AG09309 (cell line): ENCODE measurements around the gene QSOX2.
A peak's percentile ranks its signal among the peaks of the same experiment; 100 is the strongest.

Experiments
- DNase-seq: peaks from one replicate; pipeline ENCODE4 v3.0.0-alpha.2; 2010; ENCODE audit warnings: low read depth
- H3K4me3 ChIP-seq: 2 replicates; pipeline ENCODE4 v1.5.1; 2011; ENCODE audit warnings: mild to moderate bottlenecking, low read depth, low read length, moderate library complexity; ENCODE audit not compliant: control insufficient read depth
- TF ChIP-seq, protein P1 (sequence below): IDR thresholded peaks from 2 replicates; pipeline ENCODE4 v1.5.1; 2011; ENCODE audit warnings: mild to moderate bottlenecking, low read depth, low read length, inconsistent platforms; ENCODE audit not compliant: insufficient read depth, control insufficient read depth; ENCODE audit errors: missing control alignments

Gene QSOX2

DNA sequence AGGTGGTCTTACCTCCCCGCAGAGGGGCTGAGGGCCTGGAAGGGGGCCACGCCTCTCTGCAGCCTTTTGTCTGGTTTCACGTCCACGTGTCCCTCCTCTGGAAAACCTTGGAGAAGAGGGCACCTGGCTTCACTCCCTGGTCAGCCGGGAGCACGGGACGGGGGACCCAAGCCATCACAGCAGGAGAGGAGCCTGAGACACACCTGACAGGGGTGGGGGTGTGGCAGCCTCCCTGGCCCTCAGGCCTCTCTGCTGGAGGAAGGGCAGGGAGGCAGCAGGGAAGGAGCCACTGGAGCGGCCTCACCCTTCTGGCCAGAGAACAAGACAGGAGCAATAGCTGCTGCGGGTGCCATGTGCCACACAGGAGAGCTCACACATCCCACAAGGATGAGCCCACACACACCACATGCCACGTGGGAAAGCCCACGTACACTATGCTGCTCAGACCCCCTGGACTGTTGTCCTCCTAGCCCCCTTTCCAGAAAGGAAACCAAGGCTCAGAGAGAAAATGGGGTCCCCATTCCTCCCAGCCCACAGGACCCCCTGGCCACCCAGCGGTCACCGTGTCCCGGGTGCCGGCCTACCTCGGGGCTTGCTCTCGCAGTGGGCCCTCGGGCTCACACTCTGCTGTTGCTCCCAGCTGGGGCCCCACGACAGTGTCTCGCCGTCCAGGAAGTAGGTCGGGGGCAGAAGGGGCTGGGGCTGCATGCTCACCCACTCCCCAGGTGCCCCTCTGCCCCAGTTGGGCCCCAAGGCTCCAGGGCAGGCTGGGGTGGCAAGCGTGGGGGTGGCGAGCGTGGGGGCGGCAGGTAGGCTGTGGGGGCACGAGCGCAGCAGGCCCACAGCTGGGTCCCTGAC lies 40.1 kb upstream of the QSOX2 start:
- no peak overlapping the region for H3K4me3 ChIP-seq
- no peak for DNase-seq
- TF ChIP-seq, protein P1, sequence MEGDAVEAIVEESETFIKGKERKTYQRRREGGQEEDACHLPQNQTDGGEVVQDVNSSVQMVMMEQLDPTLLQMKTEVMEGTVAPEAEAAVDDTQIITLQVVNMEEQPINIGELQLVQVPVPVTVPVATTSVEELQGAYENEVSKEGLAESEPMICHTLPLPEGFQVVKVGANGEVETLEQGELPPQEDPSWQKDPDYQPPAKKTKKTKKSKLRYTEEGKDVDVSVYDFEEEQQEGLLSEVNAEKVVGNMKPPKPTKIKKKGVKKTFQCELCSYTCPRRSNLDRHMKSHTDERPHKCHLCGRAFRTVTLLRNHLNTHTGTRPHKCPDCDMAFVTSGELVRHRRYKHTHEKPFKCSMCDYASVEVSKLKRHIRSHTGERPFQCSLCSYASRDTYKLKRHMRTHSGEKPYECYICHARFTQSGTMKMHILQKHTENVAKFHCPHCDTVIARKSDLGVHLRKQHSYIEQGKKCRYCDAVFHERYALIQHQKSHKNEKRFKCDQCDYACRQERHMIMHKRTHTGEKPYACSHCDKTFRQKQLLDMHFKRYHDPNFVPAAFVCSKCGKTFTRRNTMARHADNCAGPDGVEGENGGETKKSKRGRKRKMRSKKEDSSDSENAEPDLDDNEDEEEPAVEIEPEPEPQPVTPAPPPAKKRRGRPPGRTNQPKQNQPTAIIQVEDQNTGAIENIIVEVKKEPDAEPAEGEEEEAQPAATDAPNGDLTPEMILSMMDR, result no peak

DNA sequence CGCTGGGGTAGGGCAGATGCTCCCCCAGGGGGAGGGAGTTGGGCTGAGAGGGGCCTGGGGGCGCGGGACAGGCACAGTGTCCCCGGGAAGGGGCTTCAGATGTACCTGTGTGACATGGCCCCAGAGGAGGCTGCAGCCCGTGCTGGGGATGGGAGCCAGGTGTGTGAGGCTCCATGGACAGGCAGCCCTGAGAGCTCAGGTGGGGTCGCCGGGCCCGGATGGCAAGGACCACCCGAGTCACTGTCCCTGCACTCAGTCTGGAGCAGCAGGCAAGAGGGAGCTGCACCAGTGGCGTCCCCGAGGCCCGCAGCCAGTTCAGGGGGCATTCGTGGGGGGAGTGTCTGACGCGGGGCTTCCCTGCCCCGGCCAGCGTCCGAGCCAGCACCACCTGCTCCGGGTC lies 39.3 kb upstream of the QSOX2 start:
- TF ChIP-seq, protein P1, result no peak
- H3K4me3 ChIP-seq, result no peak overlapping the region
- DNase-seq, result no peak

DNA sequence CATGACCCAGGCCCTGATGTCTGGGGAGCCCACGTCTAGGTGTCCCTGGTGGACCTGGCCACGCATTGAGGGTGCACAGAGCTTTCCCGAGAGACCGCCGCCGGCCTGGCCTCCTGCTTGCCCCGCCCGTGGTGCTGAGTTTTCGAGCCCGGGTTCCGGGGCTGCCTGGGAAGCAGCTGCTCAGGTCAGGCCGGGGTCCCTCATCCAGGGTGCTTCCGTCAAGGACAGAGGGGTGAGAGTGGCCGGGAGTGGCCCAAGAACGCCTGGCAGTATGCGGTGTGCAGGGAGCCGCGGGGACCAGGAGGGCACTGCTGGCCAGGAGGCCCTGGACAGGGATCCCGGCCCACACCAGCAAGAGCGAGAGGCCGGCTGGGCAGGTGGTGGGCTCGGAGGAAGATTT lies 38.7 kb upstream of the QSOX2 start:
- H3K4me3 ChIP-seq, result no peak overlapping the region
- no peak for DNase-seq
- TF ChIP-seq, protein P1, result no peak

DNA sequence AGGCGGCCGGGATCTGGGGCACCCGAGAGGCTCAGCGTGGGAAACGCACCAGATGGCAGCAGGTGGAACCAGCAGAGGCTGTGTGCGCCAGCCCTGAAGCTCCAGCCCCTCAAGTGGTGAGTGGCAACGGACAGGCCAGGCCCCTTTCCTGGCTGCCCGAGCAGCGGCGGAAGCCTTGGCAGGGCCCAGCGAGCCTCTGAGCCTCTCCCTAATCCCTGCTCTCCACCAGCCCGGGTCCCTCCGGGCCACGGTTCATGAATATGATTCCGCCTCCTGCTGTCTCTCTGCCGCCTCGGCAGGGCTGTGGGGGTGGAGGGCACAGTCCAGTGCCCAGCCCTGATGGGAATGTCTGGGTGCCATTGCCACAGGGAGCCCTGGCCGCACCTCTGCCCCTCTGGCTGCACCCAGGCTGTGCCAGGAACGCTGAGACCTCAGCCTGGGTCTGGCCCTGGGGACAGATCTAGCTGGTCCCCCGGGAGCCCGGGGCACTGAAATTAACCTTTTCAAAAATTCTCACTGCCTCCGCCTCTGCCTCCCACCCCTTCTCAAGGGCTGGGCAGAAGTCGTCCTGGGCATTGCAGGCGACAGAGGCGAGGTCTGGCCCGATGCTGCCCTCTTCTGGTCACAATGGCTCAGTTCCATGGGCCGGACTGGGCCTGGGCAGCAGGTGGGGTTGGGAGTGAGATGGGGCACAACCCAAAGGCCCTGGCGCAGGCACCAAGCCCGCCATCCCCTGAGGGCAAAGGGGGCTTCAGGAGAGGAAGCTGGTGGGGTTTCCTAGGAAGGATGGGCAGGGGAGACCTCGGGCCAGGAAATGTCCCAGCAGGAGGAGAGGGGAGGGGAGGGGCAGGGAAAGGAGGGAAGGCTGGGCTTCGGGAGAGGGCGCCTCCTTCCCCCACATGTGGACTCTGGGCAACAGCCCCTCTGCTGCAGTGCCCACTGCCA lies 38.0 kb upstream of the QSOX2 start:
- peak; percentile 11 for DNase-seq
- peak overlapping the region; percentile 2 for H3K4me3 ChIP-seq
- TF ChIP-seq, protein P1, result peak; percentile 91

DNA sequence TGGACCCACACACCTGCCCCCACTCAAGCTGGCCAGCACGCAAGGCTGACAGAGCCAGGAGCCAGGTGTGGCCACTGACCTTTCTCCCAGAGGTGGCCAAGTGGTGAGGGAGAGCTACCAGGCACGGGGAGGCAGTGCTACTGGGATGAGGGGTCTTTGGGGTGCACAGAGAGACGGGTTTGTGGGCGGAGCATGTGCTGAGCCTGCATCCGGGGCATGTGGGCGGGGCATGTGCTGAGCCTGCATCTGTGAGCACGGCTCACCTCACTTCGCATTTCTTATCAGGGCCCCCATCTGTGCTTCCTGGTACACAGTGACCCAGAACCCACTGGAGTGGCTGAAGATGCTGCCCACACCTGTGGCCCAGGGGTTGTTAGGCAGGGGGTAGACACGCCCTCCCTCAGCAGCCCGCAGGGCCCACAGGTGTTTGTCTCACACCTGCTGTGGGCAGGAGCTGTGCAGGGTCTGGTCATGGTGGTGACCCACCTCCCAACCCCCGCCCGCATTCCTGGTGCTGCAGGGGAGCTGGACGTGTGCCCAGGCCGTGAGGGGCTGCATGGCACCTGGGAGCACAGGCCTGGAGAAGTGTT lies 36.8 kb upstream of the QSOX2 start:
- no peak for DNase-seq
- TF ChIP-seq, protein P1, result no peak
- H3K4me3 ChIP-seq, result no peak overlapping the region
